Activated effector memory CD4-positive, alpha-beta T cell treated with Interleukin-2 at 50 U/mL for 16 hours (primary cell): Measurements from ENCODE around the gene TEX10.

Source experiments
- DNase-seq: peaks from one replicate; pipeline ENCODE4 v3.0.0-alpha.2; 2020

TEX10 gene

GRCh38 chr9:100282388-100282719, 70.4 kb downstream of the TEX10 start:
- no peak for DNase-seq

- DNase-seq = no peak
Observed at GRCh38 chr9:100281676-100282387, 70.9 kb downstream of the TEX10 start.

GRCh38 chr9:100281066-100281465, 71.7 kb downstream of the TEX10 start:
- no peak for DNase-seq

GRCh38 chr9:100277166-100277979, 75.4 kb downstream of the TEX10 start:
- no peak for DNase-seq

GRCh38 chr9:100269656-100270055, 83.1 kb downstream of the TEX10 start:
- DNase-seq = no peak

- DNase-seq = no peak
Observed at GRCh38 chr9:100268271-100268670, 84.5 kb downstream of the TEX10 start.

- no peak for DNase-seq
Observed at GRCh38 chr9:100267211-100267610, 85.5 kb downstream of the TEX10 start.
